Trophoblast cell (in vitro differentiated cells and primary cell): Measurements from ENCODE around the gene OSBPL1A.

Experiments
- DNase-seq, 2 donors: peaks; one replicate each; pipeline ENCODE4 v3.0.0-alpha.2; 2016
- H2AFZ ChIP-seq: 2 replicates; pipeline ENCODE4 v1.6.1; 2013; ENCODE audit warnings: low read length, moderate library complexity, mild to moderate bottlenecking; ENCODE audit not compliant: insufficient read depth, poor library complexity
- H2AK5ac ChIP-seq: 2 replicates; pipeline ENCODE4 v1.6.1; 2013; ENCODE audit warnings: mild to moderate bottlenecking, low read length
- H2BK120ac ChIP-seq: 2 replicates; pipeline ENCODE4 v1.6.1; 2013; ENCODE audit warnings: low read length, mild to moderate bottlenecking, moderate library complexity; ENCODE audit not compliant: insufficient read depth, poor library complexity
- H2BK12ac ChIP-seq: 2 replicates; pipeline ENCODE4 v1.6.1; 2013; ENCODE audit warnings: mild to moderate bottlenecking, low read length, moderate library complexity
- H2BK5ac ChIP-seq: 2 replicates; pipeline ENCODE4 v1.6.1; 2013; ENCODE audit warnings: low read length, low read depth, moderate library complexity, mild to moderate bottlenecking; ENCODE audit not compliant: poor library complexity
- H3K14ac ChIP-seq: 2 replicates; pipeline ENCODE4 v1.6.1; 2013; ENCODE audit warnings: mild to moderate bottlenecking, low read length
- H3K18ac ChIP-seq: 2 replicates; pipeline ENCODE4 v1.6.1; 2013; ENCODE audit warnings: mild to moderate bottlenecking, low read length
- H3K23ac ChIP-seq: 2 replicates; pipeline ENCODE4 v1.6.1; 2013; ENCODE audit warnings: low read length
- H3K27ac ChIP-seq: 2 replicates; pipeline ENCODE4 v1.5.1; 2013; ENCODE audit warnings: low read depth, mild to moderate bottlenecking, inconsistent platforms, low read length, moderate library complexity
- H3K27me3 ChIP-seq: 2 replicates; pipeline ENCODE4 v1.6.1; 2013; ENCODE audit warnings: inconsistent platforms, mild to moderate bottlenecking, low read length, moderate library complexity; ENCODE audit not compliant: insufficient read depth
- H3K36me3 ChIP-seq, 2 experiments: 1 replicate in 1 of 2; 2 replicates in 1 of 2; pipeline ENCODE4 v1.6.1; 2013; ENCODE audit warnings: low read length in 2 of 2, mild to moderate bottlenecking in 2 of 2, moderate library complexity in 1 of 2; ENCODE audit not compliant: insufficient read depth in 2 of 2, control insufficient read depth in 1 of 2
- H3K4ac ChIP-seq: 2 replicates; pipeline ENCODE4 v1.6.1; 2013; ENCODE audit warnings: low read depth, mild to moderate bottlenecking, low read length, moderate library complexity
- H3K4me1 ChIP-seq, 2 experiments: 1 replicate in 1 of 2; 2 replicates in 1 of 2; pipeline ENCODE4 v1.6.1; 2013; ENCODE audit warnings: low read length in 2 of 2, mild to moderate bottlenecking in 2 of 2, moderate library complexity in 1 of 2; ENCODE audit not compliant: insufficient read depth in 2 of 2, control insufficient read depth in 1 of 2
- H3K4me2 ChIP-seq: 2 replicates; pipeline ENCODE4 v1.6.1; 2013; ENCODE audit warnings: inconsistent platforms, mild to moderate bottlenecking, low read length, moderate library complexity
- H3K4me3 ChIP-seq: 2 replicates; pipeline ENCODE4 v1.5.1; 2013; ENCODE audit warnings: mild to moderate bottlenecking, low read depth, low read length, inconsistent platforms
- H3K79me1 ChIP-seq: one replicate; pipeline ENCODE4 v1.6.1; 2013; ENCODE audit warnings: low read length
- H3K79me2 ChIP-seq: 2 replicates; pipeline ENCODE4 v1.6.1; 2013; ENCODE audit warnings: low read length, mild to moderate bottlenecking; ENCODE audit not compliant: control insufficient read depth, insufficient read depth, poor library complexity
- H3K9ac ChIP-seq: 2 replicates; pipeline ENCODE4 v1.6.1; 2013; ENCODE audit warnings: mild to moderate bottlenecking, low read length
- H3K9me3 ChIP-seq: 2 replicates; pipeline ENCODE4 v1.6.1; 2013; ENCODE audit warnings: low read depth, mild to moderate bottlenecking, control low read depth, inconsistent platforms, low read length; ENCODE audit not compliant: insufficient read depth
- H4K12ac ChIP-seq: 2 replicates; pipeline ENCODE4 v1.6.1; 2013; ENCODE audit warnings: low read depth, mild to moderate bottlenecking, low read length, moderate library complexity
- H4K8ac ChIP-seq: 2 replicates; pipeline ENCODE4 v1.6.1; 2013; ENCODE audit warnings: low read depth, mild to moderate bottlenecking, low read length, moderate library complexity
- H4K91ac ChIP-seq: one replicate; pipeline ENCODE4 v1.6.1; 2013; ENCODE audit warnings: low read depth, mild to moderate bottlenecking, low read length, moderate library complexity
- WGBS: extraction: QIAGEN DNeasy Blood & Tissue Kit; methylation state at CpG from one replicate; pipeline ENCODE4 v1.1.7; 2013; ENCODE audit warnings: missing lambda C conversion rate; ENCODE audit not compliant: insufficient read length, insufficient coverage; ENCODE audit errors: extremely low coverage; 5-methylcytosine and 5-hydroxymethylcytosine counted together

The OSBPL1A gene

GRCh38 chr18:24319757-24320156 is 77.9 kb downstream of the OSBPL1A start:
- Histone ChIP-seq H4K12ac (no peak overlapping the region), H3K14ac (no peak overlapping the region), H3K4me2 (no peak overlapping the region), H4K91ac (no peak overlapping the region), H3K4me1 (no peaks in the 10 kb centered on the region), H3K23ac (no peak overlapping the region), H2BK5ac (no peak overlapping the region), H3K9ac (no peak overlapping the region), H2BK12ac (no peak overlapping the region), H3K27ac (no peak overlapping the region), H3K79me2 (no peaks in the 10 kb centered on the region), H2BK120ac (no peak overlapping the region), H3K18ac (no peak overlapping the region), H3K4me3 (no peak overlapping the region), H3K36me3 (no peaks in the 10 kb centered on the region), H2AFZ (no peak overlapping the region), H3K4ac (no peak overlapping the region), H3K9me3 (no peaks in the 10 kb centered on the region), H4K8ac (no peak overlapping the region), H3K79me1 (no peaks in the 10 kb centered on the region), H3K27me3 (no peaks in the 10 kb centered on the region), H2AK5ac (no peak overlapping the region)
- no CpG with 5 or more reads among the region's 5 CpGs for WGBS
- no peak for DNase-seq

GRCh38 chr18:24317370-24317769 is 80.3 kb downstream of the OSBPL1A start:
- H2BK12ac ChIP-seq = no peak overlapping the region
- H3K23ac ChIP-seq = no peak overlapping the region
- H3K14ac ChIP-seq = no peak overlapping the region
- no peak overlapping the region for H2BK5ac ChIP-seq
- H3K9me3 ChIP-seq = no peaks in the 10 kb centered on the region
- no peaks in the 10 kb centered on the region for H3K36me3 ChIP-seq
- H3K4me2 ChIP-seq = no peak overlapping the region
- H2AFZ ChIP-seq = no peak overlapping the region
- H3K4ac ChIP-seq = no peak overlapping the region
- H2BK120ac ChIP-seq = no peak overlapping the region
- no peak overlapping the region for H2AK5ac ChIP-seq
- H3K9ac ChIP-seq = no peak overlapping the region
- H3K79me1 ChIP-seq = no peaks in the 10 kb centered on the region
- H3K27ac ChIP-seq = no peak overlapping the region
- H4K91ac ChIP-seq = no peak overlapping the region
- DNase-seq = peak in 1 of 2 donors; percentile 11
- H3K18ac ChIP-seq = no peak overlapping the region
- no peak overlapping the region for H4K12ac ChIP-seq
- no peaks in the 10 kb centered on the region for H3K27me3 ChIP-seq
- no peaks in the 10 kb centered on the region for H3K4me1 ChIP-seq
- H3K4me3 ChIP-seq = no peak overlapping the region
- H3K79me2 ChIP-seq = no peaks in the 10 kb centered on the region
- H4K8ac ChIP-seq = no peak overlapping the region

GRCh38 chr18:24315170-24315569 is 82.5 kb downstream of the OSBPL1A start:
- Histone ChIP-seq H3K79me2 (no peaks in the 10 kb centered on the region), H4K8ac (no peak overlapping the region), H3K4me1 (no peaks in the 10 kb centered on the region), H3K79me1 (no peaks in the 10 kb centered on the region), H3K9ac (no peak overlapping the region), H3K27me3 (no peaks in the 10 kb centered on the region), H3K4ac (no peak overlapping the region), H4K12ac (no peak overlapping the region), H3K4me3 (no peak overlapping the region), H2AFZ (no peak overlapping the region), H2BK5ac (no peak overlapping the region), H3K36me3 (no peaks in the 10 kb centered on the region), H2AK5ac (no peak overlapping the region), H3K27ac (no peak overlapping the region), H2BK12ac (no peak overlapping the region), H2BK120ac (no peak overlapping the region), H3K23ac (peak overlapping the region; percentile 89), H3K14ac (no peak overlapping the region), H3K9me3 (no peaks in the 10 kb centered on the region), H3K18ac (no peak overlapping the region), H4K91ac (no peak overlapping the region), H3K4me2 (no peak overlapping the region)
- DNase-seq = no peak
- no CpG with 5 or more reads among the region's 1 CpG for WGBS

- Histone ChIP-seq H3K4ac (no peak overlapping the region), H3K23ac (no peak overlapping the region), H3K14ac (no peak overlapping the region), H2BK12ac (no peak overlapping the region), H4K91ac (no peak overlapping the region), H3K27me3 (no peaks in the 10 kb centered on the region), H2BK120ac (no peak overlapping the region), H3K79me1 (no peaks in the 10 kb centered on the region), H2AK5ac (no peak overlapping the region), H2AFZ (no peak overlapping the region), H3K18ac (no peak overlapping the region), H4K8ac (no peak overlapping the region), H3K9ac (no peak overlapping the region), H3K36me3 (no peaks in the 10 kb centered on the region), H3K4me1 (no peaks in the 10 kb centered on the region), H3K79me2 (no peaks in the 10 kb centered on the region), H3K9me3 (no peaks in the 10 kb centered on the region), H4K12ac (no peak overlapping the region), H3K4me2 (no peak overlapping the region), H2BK5ac (no peak overlapping the region), H3K27ac (no peak overlapping the region), H3K4me3 (no peak overlapping the region)
- no CpG with 5 or more reads among the region's 2 CpGs for WGBS
- no peak for DNase-seq
Measured at GRCh38 chr18:24306201-24306600, 91.4 kb downstream of the OSBPL1A start.
